HG03108 (cell line): ENCODE measurements around the gene PARD6A.
"Not testable (repeated sequence)": the region's sequence is repeated elsewhere in the genome, so short reads cannot be mapped to it uniquely, and the experiment has no call there.

Experiments used
- ATAC-seq: cut with Tn5 transposase; IDR thresholded peaks from one replicate; pipeline ENCODE4 v1.9.1; 2021; ENCODE audit warnings: moderate library complexity; ENCODE audit not compliant: unreplicated experiment

PARD6A gene

DNA sequence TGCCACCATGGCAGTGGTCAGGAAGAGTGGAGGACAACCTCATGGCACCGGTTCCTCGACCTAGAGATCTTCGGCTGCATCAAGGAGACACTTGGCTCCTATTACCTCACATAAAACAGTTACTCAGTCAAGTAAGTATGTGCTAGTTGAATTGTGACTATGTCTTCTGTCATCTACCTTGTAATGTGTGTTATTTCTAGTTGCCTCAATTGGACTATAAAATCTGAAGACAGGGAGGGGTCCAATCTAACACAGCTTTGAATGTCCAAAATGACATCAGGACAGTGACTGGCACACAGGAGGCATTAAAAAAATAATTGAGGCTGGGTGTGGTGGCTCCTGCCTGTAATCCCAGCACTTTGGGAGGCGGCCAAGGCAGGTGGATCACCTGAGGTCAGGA lies 23.0 kb downstream of the PARD6A start:
- no peak for ATAC-seq

DNA sequence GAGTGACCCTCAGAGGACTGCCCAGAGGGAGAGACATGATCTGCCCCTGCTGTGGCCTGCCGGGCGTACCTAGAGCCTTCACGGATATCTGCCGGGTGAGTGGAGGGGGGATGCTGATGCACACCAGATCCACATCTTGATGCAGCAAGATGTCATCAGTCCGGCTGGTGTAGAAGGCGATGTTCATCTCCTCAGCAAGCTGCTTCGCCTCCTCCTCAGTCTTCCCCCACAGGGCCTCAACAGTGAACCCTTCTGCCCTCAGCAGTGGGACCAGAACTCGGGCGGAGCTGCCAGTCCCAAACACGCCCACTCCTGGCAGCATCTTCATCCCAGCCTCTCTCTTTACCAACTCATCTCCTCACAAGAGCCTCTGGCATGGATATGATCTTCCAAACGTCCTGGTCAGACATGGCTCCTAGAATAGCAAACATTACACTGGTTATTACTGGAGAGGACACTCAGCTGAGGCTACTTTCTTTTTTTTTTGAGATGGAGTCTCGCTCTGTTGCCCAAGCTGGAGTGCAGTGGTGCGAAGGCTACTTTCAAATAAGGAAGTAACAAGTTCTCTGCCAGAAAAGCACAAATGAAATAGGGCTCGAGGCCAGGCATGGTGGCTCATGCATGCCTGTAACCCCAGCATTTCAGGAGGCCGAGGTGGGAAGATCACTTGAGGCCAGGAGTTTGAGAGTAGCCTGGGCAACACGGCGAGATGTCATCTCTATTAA lies 24.8 kb downstream of the PARD6A start:
- no peak for ATAC-seq

DNA sequence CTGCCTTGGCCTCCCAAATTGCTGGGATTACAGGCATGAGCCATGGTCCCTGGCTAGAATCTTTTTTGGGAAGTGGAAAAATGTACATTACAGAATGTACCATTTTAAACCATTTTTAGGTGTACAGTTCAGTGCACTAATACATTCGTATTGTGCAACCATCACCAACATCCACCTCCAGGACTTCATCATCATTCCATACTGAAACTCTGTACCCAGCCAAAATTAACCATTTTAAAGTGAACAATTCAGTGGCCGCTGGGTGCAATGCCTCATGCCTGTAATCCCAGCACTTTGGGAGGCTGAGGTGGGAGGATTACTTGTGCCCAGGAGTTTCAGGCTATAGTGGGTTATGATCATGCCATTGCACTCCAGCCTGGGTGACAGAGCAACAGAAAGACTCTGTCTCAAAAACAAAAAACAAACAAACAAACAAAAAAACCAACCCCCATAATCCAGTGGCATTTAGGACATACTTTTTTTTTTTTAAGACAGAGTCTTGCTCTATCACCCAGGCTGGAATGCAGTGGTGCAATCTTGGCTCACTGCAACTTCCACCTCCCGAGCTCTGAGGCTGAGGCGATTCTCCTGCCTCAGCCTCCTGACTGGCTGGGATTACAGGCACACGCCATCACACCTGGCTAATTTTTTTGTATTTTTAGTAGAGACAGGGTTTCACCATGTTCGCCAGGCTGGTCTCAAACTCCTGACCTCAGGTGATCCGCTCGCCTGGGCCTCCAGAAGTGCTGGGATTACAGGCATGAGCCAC lies 32.9 kb downstream of the PARD6A start:
- not testable (repeated sequence) for ATAC-seq

DNA sequence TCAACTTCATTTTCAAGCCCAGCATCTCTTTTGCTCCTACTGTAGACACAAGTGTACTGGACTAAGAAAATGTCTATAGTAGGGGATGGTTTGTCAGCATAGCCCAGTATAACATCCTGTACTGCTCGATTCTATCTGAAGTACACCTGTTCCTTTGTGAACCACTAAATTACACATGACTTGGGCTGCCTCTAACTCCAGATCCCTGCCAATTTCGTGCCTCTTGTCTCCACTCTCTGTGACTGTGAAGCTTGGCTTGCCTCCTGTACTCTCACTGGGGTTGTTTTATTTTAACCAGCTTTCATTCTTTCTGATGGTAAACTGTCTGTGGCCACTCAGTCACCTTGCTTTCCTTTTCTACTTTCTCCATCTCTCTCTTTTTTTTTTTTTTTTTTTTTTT lies 33.9 kb downstream of the PARD6A start:
- ATAC-seq = no peak

DNA sequence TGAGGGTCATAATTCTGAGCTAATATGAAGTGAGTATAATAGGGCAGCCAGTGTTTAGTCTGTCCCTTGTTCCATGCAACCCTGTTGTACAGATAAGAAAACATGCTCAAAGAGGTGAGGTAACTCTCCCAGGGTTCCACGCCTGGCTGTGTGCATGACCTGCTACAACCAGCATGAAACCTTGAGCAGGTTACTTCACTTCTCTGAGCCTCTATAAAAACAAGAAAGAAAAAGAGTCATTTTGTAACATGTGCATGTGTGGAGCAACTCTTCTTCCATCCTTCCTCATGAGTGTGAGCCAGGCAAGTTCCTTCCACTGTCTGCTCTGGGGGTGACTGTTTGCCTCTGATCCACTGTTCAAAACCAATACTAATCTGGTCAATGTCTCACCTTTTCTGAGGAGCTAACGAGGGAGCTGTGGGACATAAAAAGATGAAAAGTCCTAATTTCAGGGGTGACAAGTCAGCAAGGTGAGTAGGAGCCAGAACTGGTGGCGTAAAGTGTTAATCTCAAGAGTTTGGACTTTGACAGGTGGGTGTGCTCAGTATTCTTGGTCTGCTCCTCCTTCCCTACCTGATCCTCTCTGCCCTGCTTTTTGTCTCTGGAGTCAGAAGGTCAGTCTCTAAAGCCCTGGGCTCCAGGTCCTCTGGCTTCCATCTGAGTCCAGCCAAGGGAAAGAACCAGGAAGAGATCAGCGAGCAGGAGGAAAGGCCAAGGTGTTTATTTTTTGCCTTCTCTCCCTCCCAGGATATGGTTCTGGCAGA lies 36.8 kb downstream of the PARD6A start:
- no peak for ATAC-seq

DNA sequence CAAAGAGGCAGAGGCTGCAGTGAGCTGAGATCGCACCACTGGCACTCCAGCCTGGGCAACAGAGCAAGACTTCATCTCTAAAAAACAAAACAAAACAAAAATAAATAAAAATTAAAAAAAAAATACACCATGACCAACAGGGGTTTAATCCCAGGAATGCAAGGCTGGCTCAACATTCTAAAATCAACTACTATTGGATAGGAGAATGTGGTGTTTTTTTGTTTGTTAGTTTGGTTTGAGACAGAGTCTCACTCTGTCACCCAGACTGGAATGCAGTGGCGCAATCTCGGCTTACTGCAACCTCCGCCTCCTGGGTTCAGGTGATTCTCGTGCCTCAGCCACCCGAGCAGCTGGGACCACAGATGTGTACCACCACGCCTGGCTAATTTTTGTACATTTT lies 38.5 kb downstream of the PARD6A start:
- no peak for ATAC-seq

DNA sequence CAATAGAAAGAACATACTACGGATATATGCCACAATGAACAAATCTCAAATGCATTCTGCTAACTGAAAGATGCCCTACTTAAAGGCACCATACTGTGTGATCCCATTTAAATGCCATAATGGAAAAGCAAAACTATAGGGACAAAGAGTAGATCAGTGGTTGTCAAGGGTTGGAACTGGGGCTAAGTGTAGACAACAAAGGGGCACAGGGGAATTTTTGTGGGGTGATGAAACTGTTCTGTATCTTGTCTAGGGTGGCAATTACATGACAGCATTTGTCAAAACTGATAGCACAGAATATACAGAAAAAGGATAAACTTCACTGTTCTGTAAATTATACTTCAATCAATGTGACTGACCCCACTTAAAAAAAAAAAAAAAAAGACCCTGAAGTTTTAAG lies 40.7 kb downstream of the PARD6A start:
- ATAC-seq = no peak

DNA sequence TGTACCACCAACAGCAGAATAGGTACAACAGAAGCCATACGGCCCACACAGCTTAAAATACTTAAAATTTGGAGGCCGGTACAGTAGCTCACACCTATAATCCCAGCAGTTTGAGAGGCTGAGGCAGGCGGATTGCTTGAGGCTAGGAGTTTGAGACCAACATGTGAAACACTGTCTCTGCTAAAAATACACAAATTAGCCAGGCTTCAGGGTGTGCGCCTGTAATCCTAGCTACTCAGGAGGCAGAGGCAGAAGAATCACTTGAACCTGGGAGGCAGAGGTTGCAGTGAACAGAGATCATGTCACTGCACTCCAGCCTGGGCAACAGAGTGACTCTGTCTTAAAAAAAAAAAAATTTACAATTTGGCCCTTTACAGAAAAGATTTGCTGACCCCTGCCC lies 41.4 kb downstream of the PARD6A start:
- no peak for ATAC-seq

DNA sequence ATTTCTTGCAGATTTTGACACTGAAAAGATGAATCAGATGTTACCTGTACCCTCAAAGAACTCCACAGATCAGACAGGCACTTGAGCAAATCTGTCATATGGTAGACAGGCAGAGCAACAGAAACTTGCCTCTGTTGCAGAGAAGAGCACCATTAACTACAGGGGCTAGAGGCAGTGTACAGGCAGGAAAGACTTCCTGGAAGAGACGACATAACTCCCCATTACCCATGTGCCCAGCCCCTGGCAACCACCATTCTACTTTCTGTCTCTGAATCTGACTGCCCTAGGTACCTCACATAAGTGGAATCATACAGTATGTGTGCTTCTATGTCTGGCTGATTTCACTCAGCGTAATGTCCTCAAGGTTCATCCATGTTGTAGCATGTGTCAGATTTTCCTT lies 42.9 kb downstream of the PARD6A start:
- ATAC-seq = no peak

DNA sequence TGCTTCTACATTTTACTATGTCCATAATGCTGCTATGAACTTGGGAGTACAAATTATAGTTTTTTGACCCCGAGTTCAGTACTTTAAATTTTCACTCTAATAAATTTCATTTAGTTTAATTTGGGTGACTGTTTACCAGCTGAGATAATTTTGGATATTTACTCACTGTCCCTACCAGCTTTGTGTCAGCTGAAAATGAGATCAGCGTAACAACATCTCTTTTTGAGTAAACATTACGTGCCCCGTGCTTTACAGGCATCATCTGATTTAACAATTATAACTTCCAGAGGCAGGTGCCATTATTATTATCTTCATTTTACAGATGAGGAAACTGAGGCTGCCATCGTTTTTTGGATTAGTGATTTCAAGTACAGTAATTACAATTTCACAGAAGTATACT lies 43.4 kb downstream of the PARD6A start:
- ATAC-seq = no peak

DNA sequence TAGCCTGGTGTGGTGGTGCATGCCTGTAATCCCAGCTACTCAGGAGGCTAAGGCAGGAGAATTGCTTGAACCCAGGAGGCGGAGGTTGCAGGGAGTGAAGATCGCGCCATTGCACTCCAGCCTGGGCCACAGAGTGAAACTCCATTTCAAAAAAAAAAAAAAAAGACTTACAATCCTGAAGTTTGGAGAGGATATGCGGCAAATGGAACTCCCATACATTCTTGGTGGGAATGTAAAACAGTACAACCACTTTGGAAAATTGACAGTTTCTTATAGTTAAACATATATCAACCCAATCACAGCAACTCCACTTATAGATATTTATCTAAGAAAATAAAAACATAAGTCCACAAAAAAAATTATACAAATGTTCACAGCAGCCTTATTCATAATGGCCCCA lies 46.5 kb downstream of the PARD6A start:
- no peak for ATAC-seq

DNA sequence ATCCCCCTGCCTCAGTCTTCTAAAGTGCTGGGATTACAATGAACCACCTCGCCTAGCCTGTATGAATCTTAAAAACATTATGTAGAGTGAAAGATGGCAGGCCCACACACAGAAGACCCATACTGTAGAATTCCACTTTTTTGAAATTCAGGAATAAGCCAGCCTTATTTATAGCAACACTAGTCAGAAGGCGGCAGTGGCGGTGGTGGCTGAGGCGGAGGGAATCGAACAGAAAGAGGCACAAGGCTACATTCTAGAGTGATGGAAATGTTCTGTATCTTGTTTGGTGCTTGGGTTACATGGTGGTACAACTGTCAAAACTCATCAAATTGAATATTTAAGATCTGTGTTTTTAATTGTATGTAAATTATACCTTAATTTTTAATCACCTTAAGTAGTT lies 47.0 kb downstream of the PARD6A start:
- ATAC-seq = no peak

DNA sequence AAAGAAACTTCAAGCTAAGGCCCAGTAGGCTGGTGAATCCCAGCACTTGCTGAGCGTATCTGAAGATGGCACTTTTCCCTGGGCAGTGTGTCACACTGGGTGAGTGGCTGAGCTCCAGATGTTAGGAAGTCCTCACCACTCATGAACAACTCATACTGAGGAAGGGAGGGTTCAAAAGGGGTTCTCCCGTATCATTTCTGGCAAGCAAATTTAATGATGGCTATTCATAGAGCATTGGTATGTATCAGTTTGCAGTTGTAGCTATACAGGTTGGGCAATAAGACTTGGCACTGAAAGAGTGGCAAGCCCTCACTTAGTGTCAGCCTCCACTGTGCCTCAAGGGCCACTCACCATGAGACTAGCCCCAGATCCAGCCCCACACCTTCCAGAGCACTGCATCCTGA lies 47.6 kb downstream of the PARD6A start:
- no peak for ATAC-seq

DNA sequence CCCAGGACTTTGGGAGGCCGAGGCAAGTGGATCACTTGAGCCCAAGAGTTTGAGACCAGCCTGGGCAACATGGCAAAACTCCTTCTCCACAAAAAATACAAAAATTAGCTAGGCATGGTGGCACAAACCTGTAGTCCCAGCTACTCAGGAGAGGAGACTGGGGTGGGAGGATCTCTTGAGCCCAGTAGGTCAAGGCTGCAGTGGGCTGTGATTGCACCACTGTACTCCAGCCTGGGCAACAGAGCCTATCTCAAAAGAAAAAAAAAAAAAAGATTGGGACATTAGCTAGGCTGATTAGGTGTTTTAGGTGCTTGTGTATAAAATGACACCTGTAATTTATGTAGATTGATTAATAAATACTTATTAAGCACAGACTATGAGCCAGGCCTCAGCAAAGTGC lies 48.3 kb downstream of the PARD6A start:
- no peak for ATAC-seq

DNA sequence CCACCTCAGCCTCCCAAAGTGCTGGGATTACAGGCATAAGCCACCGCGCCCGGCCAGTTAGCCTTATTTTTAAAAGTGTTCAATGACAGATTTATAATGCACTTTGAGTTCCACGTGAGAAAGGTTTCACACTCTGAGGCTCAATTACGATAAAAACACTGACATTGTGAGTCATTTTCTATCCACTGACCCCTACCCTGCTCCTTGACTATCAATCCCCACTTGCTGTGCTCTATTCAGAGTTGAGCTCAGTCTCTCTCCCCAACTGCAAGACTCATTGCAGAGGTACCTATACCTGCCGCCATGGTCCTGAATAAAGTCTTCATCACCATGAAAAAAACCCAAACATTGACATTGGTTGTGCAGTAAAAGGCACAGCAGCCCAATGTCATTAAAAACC lies 49.8 kb downstream of the PARD6A start:
- ATAC-seq = no peak
